Parathyroid adenoma (tissue), 2 donors: Measurements from ENCODE around the gene ACAP3.
A peak's percentile ranks its signal among the peaks of the same experiment; 100 is the strongest.

Experiments used
- H2AFZ ChIP-seq: fragments of 300-600 bp; sonication (generic); one replicate; pipeline ENCODE4 v1.7.0; 2017; ENCODE audit warnings: antibody characterized with exemption, mild to moderate bottlenecking
- H3K27ac ChIP-seq: fragments of 300-600 bp; sonication (generic); one replicate; pipeline ENCODE4 v1.7.0; 2017
- H3K27me3 ChIP-seq: fragments of 300-600 bp; sonication (generic); one replicate; pipeline ENCODE4 v1.7.0; 2017; ENCODE audit warnings: low read length; ENCODE audit not compliant: control insufficient read depth, insufficient read depth
- H3K36me3 ChIP-seq: fragments of 300-600 bp; sonication (generic); one replicate; pipeline ENCODE4 v1.7.0; 2017; ENCODE audit warnings: low read length; ENCODE audit not compliant: control insufficient read depth, insufficient read depth
- H3K4me1 ChIP-seq: fragments of 300-600 bp; sonication (generic); one replicate; pipeline ENCODE4 v1.7.0; 2017; ENCODE audit warnings: control low read depth
- H3K4me2 ChIP-seq: fragments of 300-600 bp; sonication (generic); one replicate; pipeline ENCODE4 v1.7.0; 2017; ENCODE audit warnings: low read length
- H3K4me3 ChIP-seq: fragments of 300-600 bp; sonication (generic); one replicate; pipeline ENCODE4 v1.7.0; 2017; ENCODE audit warnings: low read depth, low read length
- H3K79me2 ChIP-seq: fragments of 300-600 bp; sonication (generic); one replicate; pipeline ENCODE4 v1.7.0; 2017; ENCODE audit warnings: control low read depth
- H3K9ac ChIP-seq: fragments of 300-600 bp; sonication (generic); one replicate; pipeline ENCODE4 v1.7.0; 2017; ENCODE audit warnings: mild to moderate bottlenecking
- H3K9me3 ChIP-seq: fragments of 300-600 bp; sonication (generic); one replicate; pipeline ENCODE4 v1.7.0; 2017; ENCODE audit warnings: low read length; ENCODE audit not compliant: control insufficient read depth
- TF ChIP-seq, protein P1 (sequence below): fragments of 300-600 bp; sonication (generic); IDR thresholded peaks from one replicate; pipeline ENCODE4 v1.7.0; 2017; ENCODE audit warnings: antibody characterized with exemption, mild to moderate bottlenecking
- donor health status: primary hyperparathyroidism.

ACAP3 gene

DNA sequence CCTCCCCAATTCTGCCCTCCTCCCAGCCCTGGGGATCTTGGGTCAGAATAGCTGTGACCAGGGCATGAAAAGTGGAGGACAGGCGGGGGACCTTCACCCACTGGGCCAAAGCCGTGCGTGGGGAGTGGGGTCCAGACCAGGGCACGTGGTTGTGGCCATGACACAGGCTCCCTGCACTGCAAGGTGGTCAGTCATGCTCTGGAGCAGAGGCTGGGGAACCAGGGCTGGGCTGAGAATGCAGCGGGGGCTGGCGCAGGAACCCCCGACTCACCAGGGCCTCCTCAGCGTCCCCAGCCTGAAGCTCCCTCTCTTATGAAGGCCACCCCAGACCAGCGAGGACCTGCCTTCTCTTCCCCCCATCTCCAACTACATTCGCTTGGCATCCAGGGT, 38.8 kb upstream of the ACAP3 start:
- no peaks in the 10 kb centered on the region for H3K27me3 ChIP-seq
- H3K4me2 ChIP-seq = no peak overlapping the region
- no peak overlapping the region for H2AFZ ChIP-seq
- TF ChIP-seq, protein P1, sequence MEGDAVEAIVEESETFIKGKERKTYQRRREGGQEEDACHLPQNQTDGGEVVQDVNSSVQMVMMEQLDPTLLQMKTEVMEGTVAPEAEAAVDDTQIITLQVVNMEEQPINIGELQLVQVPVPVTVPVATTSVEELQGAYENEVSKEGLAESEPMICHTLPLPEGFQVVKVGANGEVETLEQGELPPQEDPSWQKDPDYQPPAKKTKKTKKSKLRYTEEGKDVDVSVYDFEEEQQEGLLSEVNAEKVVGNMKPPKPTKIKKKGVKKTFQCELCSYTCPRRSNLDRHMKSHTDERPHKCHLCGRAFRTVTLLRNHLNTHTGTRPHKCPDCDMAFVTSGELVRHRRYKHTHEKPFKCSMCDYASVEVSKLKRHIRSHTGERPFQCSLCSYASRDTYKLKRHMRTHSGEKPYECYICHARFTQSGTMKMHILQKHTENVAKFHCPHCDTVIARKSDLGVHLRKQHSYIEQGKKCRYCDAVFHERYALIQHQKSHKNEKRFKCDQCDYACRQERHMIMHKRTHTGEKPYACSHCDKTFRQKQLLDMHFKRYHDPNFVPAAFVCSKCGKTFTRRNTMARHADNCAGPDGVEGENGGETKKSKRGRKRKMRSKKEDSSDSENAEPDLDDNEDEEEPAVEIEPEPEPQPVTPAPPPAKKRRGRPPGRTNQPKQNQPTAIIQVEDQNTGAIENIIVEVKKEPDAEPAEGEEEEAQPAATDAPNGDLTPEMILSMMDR = no peak
- no peak overlapping the region for H3K4me3 ChIP-seq
- H3K9me3 ChIP-seq = no peaks in the 10 kb centered on the region
- peaks cover 22% of the 10 kb centered on the region for H3K79me2 ChIP-seq
- no peaks in the 10 kb centered on the region for H3K4me1 ChIP-seq
- no peak overlapping the region for H3K27ac ChIP-seq
- no peaks in the 10 kb centered on the region for H3K36me3 ChIP-seq
- no peak overlapping the region for H3K9ac ChIP-seq

DNA sequence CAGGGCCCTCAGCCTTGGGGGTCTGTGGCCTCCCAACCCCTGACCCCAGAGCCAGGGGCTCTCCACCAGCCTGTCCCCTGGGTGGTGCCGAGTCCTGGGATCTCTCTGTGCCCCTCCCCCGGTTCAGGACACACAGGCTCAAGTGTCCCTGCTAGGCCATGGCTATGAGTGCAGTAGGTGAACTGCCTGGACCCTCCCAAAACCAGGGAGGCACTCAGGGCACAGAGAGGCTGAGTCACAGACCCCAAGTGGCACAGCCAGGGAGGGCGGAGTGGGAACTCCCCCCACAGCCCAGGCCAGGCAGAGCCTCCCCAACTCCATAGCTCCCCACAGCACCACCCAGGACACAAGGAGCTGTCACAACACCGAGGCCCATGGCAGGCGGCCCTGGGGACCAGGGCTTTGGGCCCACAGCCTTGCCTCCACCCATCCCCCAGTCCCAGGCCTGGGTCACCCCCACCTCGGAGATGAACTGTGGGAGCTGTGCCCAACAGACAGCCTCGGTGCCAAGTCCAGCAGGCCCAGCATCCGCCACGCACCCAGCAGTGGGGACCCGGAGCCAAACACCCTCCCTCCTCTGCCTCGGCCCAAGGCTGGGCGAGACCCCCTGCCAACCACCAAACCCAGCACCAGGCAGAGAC, 38.2 kb upstream of the ACAP3 start:
- H3K27ac ChIP-seq = no peak overlapping the region
- peak overlapping the region; percentile 35 for H3K4me2 ChIP-seq
- TF ChIP-seq, protein P1 = no peak
- peaks cover 22% of the 10 kb centered on the region for H3K79me2 ChIP-seq
- no peak overlapping the region for H3K9ac ChIP-seq
- H3K9me3 ChIP-seq = no peaks in the 10 kb centered on the region
- no peak overlapping the region for H2AFZ ChIP-seq
- no peaks in the 10 kb centered on the region for H3K27me3 ChIP-seq
- H3K4me3 ChIP-seq = no peak overlapping the region
- H3K4me1 ChIP-seq = no peaks in the 10 kb centered on the region
- no peaks in the 10 kb centered on the region for H3K36me3 ChIP-seq

DNA sequence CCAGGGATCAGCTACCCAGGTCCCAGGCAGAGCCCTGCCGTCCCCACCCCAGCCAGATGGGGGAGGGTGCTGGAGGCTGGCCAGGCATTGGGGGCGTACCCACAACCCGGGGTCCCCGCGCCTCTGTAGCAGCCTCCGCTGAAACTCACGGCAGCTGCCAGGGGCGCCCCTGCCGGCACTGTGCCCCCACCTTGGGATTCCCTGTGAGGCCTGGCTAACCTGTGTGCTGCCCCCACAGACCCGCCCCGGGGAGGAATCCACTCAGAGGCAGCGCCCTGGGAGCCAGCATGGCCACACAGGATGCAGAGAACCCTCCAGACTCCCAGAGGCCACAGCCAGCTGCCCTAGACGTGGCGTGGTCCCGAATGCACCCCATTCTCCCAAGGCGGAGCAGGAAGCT, 37.7 kb upstream of the ACAP3 start:
- H3K27ac ChIP-seq = no peak overlapping the region
- no peak overlapping the region for H2AFZ ChIP-seq
- no peak overlapping the region for H3K4me2 ChIP-seq
- H3K36me3 ChIP-seq = no peaks in the 10 kb centered on the region
- H3K27me3 ChIP-seq = no peaks in the 10 kb centered on the region
- H3K9ac ChIP-seq = no peak overlapping the region
- peaks cover 22% of the 10 kb centered on the region for H3K79me2 ChIP-seq
- TF ChIP-seq, protein P1 = no peak
- H3K4me3 ChIP-seq = no peak overlapping the region
- no peaks in the 10 kb centered on the region for H3K4me1 ChIP-seq
- no peaks in the 10 kb centered on the region for H3K9me3 ChIP-seq

DNA sequence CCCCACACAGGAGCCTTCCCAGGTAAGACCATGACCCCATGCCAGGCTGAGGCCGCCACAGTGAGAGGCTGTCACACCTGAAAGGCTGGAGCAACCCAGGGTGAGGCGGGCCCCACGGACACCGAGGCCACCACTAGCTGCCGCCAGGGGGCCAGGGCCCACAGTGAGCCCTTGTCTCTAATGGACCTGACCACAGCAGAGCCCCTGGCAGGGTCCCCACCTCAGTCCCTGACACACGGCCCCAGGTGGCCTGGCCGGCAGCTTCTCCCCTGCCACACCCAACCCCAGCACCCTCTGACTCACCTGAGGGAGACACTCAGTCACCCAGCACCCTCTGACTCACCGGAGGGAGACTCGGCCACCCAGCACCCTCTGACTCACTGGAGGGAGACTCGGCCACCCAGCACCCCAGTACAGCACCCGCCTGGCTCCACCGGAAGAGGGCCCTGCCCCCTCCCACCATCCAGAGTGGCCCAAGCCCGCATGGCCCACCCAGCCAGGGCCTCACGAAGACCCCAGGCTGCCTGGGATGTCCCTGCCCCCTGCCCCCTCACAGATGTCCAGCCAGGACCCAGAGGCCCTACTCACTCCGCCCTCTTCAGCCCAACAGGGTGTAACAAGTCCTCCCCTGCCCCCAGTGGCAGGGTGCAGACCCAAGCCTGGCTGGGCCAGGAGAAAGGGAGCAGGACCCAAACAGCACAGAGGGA, 37.1 kb upstream of the ACAP3 start:
- H3K4me2 ChIP-seq = no peak overlapping the region
- no peaks in the 10 kb centered on the region for H3K4me1 ChIP-seq
- TF ChIP-seq, protein P1 = peak; percentile 31
- H3K27me3 ChIP-seq = no peaks in the 10 kb centered on the region
- no peaks in the 10 kb centered on the region for H3K36me3 ChIP-seq
- H3K9me3 ChIP-seq = no peaks in the 10 kb centered on the region
- H3K4me3 ChIP-seq = no peak overlapping the region
- H3K27ac ChIP-seq = no peak overlapping the region
- peaks cover 22% of the 10 kb centered on the region for H3K79me2 ChIP-seq
- H2AFZ ChIP-seq = no peak overlapping the region
- H3K9ac ChIP-seq = no peak overlapping the region
